ENCODE measurements around the gene EYA4.

DNA sequence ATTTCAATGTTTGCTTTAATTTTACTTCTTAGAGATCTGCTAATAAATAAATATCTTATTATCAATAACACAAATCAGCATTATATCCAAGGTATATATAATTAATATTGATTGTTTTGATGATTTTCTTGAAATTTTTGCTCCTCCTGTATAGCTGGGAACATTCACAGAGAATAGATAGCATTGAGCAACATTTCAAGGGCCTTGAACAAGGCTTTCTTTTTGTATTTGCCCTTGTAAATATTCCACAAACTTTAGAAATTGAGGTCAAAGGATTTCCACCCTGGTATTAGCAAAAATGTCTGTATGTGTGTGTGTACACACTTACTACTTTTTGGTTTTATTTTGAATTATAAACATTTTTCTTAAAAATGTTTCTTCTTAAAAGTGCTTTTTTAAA, 205.6 kb downstream of the EYA4 start:
- TF ChIP-seq EZH2 (IDR thresholded peaks at IDR 0.05; ENCODE audit: borderline replicate concordance, low read depth, low read length, severe bottlenecking) (no peak), POLR2A (IDR thresholded peaks at IDR 0.05; ENCODE audit: low read depth, low read length) (no peak), POLR2AphosphoS5 (IDR thresholded peaks at IDR 0.05; ENCODE audit: insufficient read depth, low read depth, low read length) (no peak), JUN (IDR thresholded peaks at IDR 0.05; ENCODE audit: borderline replicate concordance, insufficient read depth, insufficient read length, low read depth) (no peak), MYC (IDR thresholded peaks at IDR 0.05; ENCODE audit: low read depth, low read length) (no peak), FOS (IDR thresholded peaks at IDR 0.05; ENCODE audit: borderline replicate concordance, insufficient read depth, low read length) (no peak)
- TF ChIP-seq, protein P1, sequence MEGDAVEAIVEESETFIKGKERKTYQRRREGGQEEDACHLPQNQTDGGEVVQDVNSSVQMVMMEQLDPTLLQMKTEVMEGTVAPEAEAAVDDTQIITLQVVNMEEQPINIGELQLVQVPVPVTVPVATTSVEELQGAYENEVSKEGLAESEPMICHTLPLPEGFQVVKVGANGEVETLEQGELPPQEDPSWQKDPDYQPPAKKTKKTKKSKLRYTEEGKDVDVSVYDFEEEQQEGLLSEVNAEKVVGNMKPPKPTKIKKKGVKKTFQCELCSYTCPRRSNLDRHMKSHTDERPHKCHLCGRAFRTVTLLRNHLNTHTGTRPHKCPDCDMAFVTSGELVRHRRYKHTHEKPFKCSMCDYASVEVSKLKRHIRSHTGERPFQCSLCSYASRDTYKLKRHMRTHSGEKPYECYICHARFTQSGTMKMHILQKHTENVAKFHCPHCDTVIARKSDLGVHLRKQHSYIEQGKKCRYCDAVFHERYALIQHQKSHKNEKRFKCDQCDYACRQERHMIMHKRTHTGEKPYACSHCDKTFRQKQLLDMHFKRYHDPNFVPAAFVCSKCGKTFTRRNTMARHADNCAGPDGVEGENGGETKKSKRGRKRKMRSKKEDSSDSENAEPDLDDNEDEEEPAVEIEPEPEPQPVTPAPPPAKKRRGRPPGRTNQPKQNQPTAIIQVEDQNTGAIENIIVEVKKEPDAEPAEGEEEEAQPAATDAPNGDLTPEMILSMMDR (IDR thresholded peaks at IDR 0.05; ENCODE audit: extremely low read depth in 1 of 2, insufficient read depth in 1 of 2, low read depth in 1 of 2, low read length in 2 of 2), result no peak
- TF ChIP-seq, protein P2, sequence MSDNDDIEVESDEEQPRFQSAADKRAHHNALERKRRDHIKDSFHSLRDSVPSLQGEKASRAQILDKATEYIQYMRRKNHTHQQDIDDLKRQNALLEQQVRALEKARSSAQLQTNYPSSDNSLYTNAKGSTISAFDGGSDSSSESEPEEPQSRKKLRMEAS (IDR thresholded peaks at IDR 0.05; ENCODE audit: insufficient read depth, insufficient read length), result no peak
